NCI-H2196 (cell line): Measurements from ENCODE around the gene CMTR1.
A peak's percentile ranks its signal among the peaks of the same experiment; 100 is the strongest.

Experiments used
- DNase-seq: peaks from one replicate; lab custom pipeline; 2025; ENCODE audit not compliant: unreplicated experiment; lab: John Stamatoyannopoulos, UW

The CMTR1 gene

DNA sequence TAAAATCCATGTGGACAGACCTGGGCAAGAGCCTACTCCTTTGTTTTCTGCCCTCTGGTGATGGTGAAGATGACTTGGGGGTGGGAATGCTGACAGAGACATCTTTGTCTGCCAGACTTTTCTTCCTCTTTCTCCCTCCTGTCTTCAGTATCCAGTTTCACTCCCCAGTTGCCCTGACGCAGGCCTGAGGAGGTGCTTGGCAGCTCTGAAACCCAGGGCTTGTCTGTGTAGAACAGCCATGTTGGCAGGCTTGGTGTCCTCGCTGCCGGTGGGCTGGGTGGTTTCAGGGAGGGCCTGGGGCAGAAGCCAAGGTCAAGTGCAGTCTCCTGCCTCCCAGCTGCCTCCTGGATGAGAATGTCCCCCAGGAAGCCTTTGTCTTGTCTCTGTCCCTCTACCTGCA, 44.2 kb downstream of the CMTR1 start:
- no peak for DNase-seq

DNA sequence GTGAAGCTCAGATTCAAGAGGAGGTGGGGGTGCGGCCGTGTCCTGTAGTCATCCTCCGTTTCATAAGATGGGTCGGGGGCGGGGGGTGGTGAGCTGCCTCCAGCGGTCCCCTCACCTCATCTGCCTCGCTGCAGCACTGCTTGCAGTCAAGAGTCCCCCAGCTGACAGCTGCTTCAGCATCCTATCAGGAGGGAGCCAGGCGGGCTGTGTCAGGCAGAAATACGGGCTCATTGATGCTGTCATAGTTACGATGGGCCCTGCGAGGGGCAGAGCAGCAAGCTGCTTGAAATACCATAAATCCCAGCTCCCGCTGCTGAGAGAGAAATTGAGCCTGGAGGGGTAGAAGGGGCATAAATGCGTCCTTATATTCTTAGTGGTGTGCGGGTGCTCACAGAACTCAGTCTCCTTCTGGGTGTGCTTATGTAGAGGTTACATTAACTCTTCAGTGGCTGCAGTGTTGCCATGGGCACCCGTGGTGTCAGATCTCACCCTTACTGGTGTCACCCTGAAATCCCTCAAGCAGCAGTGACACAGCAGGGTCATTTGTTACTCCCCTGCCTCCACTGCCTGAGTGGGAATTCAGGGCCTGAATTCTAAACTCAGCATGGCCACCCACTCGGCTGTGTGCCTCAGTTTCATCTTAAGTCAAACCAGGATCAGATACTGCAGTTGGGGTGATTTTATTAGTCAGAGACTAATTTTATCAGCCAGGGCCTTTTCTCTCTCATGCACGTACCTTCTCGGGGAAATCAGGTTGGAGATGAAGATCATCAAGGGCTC, 44.8 kb downstream of the CMTR1 start:
- DNase-seq = no peak

DNA sequence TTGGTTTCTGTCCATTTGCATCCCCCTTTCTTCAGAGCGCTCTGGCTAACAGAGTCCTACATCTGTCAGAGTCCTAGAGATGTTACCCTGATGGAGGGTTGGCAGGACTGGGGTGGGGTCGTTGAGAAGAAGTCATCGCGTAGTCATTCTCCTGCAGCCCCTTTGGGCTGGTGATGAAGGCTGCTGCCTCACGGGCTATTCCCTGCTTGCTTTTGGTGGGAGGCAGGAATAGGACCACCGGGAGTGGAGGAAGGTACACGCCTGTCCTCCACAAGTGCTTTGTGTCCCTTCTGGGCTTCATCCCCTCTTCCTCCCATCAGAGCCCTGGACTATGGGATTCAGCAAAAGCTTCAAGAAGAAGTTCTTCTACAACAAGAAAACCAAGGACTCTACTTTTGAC, 45.8 kb downstream of the CMTR1 start:
- DNase-seq = no peak

DNA sequence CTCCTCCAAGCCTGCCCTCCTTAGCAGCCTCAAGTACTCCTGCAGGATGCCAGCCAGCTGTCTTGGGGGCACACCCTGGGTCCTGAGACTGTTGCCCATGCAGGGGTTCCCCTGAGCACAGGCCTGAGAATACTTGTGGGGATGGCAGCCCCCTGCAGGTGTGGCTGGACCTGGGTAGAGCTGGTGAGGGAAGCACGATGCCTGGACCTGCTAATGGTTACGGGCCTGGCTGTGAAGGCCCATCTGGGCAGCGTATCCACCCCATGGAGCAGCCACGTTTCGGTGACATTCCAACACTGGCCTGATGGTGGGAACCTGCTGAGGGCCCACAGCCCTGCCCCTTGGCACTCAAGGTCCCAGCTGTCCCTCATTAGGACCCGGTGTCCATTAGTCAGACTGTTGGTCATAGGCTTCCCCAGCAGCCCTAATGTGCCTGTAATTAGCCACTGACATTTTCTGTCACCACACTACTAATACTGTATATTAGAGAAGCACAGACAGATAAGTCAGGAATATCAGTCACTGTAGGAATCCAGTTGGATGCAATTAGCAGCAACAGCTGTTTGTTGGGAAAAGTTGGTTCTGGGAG, 46.3 kb downstream of the CMTR1 start:
- no peak for DNase-seq

DNA sequence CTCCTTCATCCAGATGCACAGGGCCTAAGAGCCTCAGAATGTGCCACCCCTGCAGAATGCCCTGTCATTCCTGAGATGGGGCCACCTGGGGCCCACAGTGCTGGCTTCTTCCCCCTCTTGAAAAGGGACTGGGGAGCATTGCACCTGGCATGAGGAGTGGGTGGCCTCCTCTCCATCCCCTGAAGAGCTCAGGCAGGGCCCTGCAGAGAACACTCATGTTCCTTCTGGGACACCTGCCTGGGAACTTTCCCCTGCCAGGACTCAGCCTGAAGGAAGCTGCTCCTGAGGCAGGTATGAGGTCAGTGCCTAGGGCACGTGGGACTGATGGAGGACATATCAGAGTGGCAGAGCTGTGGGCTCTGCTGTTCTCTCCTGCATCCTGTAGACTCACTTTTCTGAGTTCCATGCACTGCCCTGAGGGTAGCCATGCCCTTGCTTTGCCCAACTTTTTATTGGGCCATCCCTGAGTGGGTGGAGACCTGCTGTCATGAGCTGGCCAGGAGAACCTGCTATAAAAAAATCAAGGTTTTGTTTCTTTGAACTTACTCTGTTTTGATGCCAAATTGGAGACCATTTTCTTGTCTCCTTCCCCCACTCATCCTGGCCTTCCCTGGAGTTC, 47.2 kb downstream of the CMTR1 start:
- DNase-seq = no peak

DNA sequence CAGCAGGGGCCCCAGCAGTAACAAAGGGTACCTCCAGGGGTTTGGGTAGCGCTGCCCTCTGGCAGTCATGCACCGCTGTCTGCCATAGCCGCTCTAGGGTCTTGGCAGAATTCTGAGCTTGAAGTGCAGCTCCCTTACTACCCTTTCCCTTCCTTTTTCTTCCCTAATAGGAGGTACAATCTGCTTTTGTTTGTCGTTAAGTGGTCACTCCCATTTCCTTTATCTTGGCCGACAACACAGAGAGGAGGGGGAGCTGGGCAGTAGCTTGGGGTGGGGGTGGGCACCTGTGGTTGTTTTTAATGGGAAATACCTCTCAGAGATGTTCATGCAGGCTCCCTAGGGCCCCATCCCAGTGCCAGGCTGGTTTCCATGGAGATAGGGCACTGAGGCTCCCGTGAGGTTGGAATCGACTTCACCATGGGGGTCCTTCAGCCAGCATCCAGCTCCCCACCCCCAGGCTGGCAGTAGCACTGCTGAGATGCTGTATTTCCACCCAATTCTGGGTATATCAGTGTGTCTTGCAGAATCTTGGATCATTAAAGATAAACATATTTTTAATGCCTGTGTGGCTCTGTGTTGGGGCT, 48.0 kb downstream of the CMTR1 start:
- DNase-seq = no peak

DNA sequence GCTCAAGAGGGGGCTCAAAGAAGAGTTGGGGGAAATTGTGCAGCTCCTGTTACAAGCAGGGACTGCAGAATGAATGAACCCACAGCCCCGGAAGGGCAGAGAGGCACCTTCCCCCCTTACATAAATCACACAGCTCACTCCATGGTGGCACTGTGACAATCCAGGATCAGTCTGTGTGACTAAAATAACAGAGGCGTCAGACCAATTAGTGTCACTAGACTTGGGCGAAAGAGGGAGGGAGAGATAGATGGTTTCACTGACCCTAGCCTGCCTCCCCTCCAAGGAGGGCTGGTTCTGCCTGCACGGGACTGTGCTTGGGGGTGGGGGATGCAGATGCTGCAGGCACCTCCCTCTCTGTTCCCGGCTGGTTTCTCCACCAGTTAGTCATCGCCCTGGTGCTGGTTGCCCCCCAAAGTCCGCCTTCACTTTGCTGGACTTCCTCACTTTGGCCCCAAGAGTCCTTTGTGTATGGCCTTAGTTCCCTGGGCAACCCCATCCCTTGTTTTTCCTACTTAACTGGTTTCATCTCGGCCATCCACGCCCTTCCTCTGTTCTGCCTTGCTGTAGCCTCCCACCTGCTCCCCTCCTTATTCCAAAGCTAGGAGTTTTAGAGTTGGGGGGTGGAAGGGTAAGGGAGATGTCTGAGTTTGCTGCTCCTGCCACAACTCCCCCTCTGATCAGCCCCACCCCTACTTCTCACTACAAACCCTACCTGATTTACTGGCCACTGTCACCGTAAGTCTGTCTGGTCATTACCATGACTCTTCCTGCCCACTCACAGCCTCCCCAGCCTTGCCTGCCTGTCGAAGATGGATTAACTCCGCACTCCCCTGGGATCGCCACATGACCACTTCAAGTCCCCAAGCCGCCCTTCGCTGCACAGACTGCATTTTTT, 48.9 kb downstream of the CMTR1 start:
- no peak for DNase-seq

DNA sequence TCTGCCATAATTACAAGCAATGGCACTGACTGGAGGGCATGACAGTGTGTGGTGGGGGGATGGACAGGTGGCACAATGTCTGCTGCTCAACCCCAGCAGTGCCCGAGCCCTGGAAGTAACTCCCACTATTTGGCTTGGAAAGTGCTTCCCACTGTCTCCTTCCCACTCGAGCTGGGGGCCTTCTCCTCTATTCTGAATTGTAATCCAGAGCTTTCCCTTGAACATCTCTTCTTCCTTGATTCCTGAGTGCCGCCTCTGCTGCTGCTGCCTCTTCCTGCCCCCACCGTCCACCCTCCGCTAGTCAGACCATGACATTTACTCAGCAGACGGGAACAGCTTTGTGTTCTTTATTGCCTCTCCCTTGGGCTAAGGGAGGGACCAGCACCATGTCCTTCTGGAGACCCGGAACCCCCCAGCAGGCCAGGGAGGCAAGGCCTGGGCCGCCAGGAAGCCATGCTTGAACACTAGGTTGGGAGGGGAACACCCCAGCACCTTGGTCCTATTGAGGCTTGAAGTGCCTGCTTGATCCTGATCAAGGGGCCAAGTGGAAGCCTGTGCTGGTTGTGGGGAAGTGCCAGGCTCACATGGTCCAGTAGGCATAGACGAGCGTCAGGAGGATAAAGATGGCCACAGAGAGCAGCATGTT, 49.7 kb downstream of the CMTR1 start:
- DNase-seq = no peak

DNA sequence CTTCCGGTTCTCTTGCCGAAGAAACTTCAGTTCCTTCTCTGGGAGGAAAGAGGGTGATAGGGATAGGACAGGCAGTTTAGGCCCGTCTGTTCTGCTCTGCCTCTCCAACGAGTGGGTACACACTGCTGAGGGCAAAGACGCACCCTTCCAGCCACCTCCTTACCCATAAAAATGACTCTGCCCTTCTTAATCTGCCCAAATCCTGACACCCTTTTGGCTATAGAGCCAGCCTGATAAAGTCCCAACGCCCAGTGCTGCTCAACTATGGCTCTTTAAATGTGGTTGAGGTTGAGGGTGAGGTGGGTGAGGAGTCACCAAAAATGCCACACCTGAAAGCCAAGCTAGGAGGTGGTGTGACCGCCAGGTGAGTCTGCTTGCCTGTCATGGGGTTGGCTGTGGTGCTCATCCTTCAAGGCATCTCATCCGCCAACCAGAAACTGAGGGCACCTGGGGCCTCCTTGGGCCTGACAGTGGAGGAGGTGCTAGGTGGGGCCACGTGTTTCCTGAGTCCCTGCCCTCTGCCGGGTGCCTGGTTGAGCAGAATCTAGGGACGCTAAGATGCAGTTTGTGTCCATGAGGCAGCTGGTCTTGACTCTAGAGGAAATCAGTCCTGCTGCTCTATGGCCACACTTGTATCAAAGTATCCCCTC, 50.4 kb downstream of the CMTR1 start:
- no peak for DNase-seq

DNA sequence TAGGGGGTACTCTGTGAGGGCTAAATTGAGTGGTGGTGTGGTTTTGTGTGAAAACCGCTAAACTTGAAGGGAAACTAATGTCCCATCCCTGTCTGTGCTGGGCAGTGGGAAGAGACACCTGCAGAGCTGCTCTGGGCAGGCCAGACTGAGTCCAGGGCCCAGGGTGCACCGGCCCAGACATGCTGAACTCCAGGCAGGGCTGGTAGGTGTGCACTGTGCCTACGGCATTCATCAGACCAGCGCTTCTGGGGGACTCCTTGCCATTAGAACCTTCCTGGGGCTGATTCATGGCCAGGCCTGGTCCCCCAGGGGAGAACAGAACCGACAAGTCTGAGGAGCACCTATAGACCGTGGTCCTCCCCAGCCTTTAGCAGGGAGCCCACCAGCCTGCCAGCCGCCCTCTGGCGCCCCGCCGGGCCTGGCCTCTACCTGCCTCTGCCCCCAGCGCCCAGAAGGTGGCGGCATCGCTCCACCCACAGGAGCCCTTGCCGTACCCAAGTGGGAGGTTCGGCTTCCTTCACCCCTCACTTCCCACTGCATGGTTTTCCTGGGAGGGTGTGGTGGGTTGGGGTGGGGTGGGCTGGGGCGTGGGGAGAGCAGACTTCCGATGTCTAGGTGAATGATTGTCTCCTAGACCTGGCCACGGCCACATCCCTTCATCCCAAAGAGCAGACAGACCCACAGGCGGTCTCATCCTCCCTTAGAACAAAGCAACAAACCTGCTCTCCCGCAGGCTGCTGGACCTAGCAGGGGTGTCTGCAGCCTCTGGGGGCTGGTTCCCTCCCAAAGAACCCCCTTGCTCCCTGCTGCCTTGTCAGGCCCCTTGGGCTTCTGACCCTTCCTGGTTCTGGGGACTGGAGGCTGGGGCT, 51.1 kb downstream of the CMTR1 start:
- peak; percentile 67 for DNase-seq

DNA sequence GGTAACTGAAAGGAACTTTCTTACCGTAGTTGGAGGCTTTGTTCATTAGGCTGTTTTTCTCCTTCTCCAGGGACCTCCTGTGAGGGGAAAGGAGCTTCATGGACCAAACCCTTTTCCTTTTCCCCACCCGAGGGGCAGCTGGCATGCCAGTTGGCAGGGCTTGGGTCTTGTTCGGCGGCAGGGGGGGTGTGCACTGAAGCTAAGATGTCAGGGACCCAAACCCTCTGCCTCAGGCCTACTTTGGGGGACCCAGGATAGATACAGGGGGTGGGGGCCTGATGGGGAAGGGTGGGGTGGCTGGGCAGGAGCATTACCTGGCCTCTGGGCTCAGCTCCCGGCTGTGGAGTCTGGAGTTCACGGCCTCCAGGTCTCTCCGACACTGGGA, 51.8 kb downstream of the CMTR1 start:
- no peak for DNase-seq

DNA sequence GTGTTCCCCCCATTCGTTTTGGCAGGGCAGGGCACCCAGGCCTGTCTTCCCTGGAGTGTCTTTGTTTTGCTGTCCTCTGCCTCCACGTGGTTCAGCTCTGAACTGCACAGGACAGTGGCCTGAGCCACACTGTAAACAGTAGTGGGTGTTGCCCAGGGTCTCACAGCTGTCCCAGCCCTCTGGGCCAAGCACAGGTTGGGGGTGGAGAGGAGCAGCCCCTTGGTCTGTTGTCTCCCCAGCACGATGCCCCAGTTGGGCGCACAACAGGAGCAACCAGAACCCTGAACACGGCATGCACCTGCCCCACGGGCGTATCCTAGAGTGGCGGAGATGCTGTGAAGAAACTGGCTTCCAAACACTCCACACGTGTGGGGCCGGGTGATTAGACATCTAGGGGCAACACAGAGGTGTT, 52.3 kb downstream of the CMTR1 start:
- no peak for DNase-seq

DNA sequence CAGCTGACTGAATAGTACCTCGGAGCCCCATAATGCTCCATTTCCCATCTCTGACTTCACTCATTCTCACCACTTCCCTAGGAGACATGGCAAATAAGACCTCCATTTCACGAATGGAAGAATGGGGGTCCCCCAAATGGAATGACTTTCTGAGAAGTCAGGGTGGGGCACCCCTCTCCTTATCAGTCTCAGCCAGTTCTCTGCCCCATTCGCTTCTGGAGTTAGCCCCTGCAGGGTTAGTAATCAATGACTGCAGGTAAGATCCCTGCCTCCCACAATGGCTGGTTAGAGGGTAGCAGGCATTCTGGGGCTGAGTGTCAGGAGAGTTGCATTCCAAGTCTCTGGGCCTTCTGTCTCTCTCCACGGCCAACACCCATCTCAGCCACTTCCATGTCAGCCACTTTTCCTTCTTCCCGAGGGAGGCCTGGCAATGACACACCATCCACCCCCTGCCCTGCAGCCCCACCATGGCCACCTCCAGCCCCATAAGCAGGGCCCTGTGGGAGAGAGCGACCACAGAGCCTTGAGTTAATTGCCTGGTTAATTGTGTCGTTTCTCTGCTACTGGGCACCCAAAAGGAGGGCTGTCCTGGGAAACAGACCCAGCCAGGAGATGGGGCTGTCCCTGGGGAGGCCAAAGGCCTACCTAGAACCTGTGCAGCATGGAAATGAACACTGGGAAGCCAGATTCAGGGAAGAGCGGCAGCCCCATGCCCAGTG, 53.3 kb downstream of the CMTR1 start:
- no peak for DNase-seq

DNA sequence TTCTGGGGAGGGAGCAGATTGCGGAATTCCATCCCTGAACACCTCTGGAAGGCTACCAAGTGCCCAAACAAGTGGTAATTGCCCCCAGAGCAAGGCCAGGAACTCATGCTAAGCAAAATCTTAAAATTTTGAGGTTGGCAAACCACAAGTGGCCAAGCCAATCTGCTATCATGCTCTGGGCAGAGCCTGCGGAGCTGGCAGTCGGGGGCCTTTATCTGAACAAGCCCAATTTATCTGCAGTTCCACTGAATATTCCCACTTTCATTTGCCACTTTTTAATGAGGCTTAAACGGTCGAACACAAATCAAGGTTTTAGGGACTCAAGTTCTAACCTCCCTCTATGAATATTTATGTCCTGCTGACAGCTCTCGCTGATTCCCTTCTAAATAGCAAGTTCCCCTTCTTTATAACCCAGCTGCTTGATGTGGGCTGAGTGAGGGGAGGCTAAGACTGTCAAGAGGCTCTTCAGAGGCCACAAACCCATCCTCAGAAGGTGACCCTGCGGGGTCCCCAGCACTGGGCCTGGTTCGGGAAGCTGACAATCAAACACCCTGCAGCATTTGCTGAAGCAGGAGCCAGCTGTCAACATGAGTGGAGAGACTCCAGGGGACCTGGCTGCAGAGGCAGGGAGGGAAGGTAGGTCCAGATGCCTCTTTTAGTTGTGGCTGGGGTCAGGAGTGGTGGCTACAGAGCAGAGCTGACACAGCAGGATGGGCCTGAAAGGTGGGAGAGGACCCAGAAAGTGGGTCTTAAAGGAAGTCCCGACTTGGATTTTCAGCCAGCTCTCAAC, 54.8 kb downstream of the CMTR1 start:
- no peak for DNase-seq

DNA sequence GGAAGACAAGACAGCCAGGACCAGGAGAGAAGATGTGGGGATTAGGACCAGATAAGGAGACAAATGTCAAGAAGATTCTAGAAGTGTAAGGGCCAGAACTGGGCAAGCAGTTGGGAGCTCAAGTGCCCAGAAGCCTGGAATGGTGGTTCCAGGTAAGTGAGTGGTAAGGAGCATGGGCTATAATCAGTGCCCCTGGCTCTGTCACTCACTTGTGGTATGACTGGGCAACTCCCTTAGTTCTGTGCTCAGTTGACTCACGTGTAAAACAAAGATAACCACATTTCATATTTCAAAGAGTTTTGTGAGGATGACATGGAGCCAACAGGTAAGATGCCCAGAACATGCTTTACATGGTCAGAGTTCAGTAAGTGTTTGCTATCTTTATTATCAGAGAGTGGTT, 55.5 kb downstream of the CMTR1 start:
- no peak for DNase-seq

DNA sequence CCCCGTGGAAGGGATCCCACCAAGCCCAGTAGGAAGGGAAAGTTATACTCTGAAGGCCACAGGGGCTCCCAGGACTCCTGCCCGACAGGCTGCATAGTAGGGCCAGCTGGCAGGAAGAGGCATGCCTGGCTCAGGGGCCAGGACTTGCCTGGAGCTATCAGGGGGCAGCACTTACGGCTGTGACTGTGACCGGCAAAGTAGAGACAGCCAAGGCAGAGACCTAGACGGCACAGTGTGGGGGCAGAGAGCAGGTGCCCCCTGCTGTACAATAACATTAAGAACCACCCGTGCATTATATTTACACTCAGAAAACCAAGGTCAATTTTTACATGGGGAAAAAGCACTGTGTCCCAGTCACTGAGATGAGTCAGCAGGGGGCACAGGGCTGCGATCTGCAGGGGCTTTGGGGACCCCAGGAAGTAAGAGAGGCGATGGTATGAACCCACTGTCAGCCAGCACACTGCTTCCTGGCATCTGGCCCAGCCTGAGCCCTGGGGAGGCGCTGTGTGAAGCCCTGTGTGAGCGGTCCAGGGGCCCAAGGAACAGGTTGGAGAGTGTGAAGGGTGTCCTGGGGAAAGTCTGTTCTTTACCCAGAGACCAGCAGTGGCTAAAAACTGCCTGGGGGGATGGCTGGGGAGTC, 56.8 kb downstream of the CMTR1 start:
- DNase-seq = no peak

DNA sequence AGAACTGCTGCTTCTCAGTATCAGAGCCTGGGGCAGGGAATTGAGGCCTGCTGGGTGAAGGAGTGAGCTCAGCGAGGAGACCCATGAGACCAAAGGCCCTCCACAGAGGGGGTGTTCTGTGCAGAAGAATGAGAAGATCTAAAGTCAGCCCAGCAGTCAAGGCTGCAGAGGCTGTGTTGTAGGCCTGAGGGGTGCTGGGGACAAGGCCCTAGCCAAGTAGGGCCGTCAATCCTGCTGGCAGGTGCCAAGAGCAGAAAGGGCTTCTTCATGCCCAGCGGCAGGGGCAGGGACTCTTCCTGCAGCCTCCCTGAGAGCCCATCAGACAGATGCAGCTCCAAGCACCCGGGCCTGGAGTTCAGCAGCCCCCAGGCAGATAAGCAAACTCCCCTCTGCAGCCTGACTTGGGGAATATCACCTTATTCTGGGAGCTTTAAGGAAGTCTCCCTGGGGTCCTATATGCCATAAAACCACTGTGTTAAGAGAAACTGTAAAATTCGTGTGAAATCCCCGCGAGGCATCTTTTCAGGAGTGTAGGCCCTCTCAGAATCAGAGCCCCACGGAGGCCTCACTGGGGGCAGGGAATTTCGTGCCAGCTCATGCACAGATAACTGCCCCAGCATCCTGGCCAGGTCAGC, 57.6 kb downstream of the CMTR1 start:
- no peak for DNase-seq
